Jurkat, Clone E6-1 (cell line): ENCODE data around the gene WEE2. TPM values are rescaled to one million over a fixed set of nuclear protein-coding genes. Genes with fewer than 3 reads are reported as not detected.
A peak's percentile ranks its signal among the peaks of the same experiment; 100 is the strongest.

Experiments
- DNase-seq: peaks from one replicate; pipeline ENCODE4 v3.0.0-alpha.2; 2011; ENCODE audit warnings: low read depth, low spot score
- H3K4me3 ChIP-seq: 2 replicates; pipeline ENCODE4 v1.5.1; 2011; ENCODE audit warnings: mild to moderate bottlenecking, low read length, control low read depth, moderate library complexity
- polyA plus RNA-seq: library from polyadenylated mRNA; unstranded; fragments of >200 nt; gene quantifications from one replicate; pipeline ENCODE4 v1.2.1, GENCODE V29; 2012; ENCODE audit warnings: missing spikeins; ENCODE audit not compliant: insufficient read length, insufficient read depth

WEE2 gene
- polyA plus RNA-seq = not detected

DNA sequence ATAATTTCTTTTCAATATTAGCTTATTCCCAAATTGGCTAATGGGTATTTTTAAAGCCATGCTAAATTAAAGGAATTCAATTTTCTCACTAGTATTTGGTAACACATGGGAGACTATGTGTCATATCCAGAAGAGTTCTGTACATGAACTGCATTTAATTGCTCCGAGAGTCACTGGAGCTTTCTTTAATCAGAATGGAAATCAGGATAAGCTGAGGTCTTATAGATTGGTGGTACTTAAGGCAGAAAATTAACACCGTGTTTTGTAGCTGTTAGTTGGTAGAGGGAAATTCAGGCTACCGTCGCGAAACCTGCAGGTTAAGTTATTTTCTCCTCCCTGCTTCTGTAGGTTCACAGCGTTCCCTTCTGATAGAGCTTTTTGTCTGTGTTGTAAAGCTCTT, at the start of gene WEE2:
WEE2 (plus strand) TSS at position 3 of the 400 bp plus-strand sequence. CDS start 406 bp downstream, outside the sequence.
- no peak for DNase-seq
- H3K4me3 ChIP-seq = no peak within 1 kb of the TSS

DNA sequence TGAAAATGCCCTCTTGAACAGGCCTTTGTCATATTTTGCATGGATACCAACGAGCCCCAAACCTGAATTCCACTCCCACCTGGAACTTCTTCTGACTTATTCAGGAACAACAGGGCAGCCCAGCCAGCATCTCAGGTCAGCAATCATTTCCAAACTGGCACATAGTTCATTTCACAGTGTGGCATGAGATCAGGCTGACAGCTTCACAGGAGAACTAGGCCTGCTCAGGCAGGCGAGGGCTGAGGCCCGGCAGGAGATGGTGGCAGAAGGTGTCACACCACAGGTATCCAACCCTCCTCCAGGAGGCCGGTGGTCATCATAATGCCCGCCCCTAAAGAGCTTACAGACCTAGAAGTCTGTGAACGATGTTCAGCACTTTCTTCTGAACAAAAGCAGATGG, 48.7 kb upstream of the WEE2 start:
- DNase-seq = no peak
- no peak overlapping the region for H3K4me3 ChIP-seq

- DNase-seq = no peak
- no peak overlapping the region for H3K4me3 ChIP-seq
Measured at GRCh38 chr7:141660259-141660658, 47.9 kb upstream of the WEE2 start.

- peak; percentile 14 for DNase-seq
- no peak overlapping the region for H3K4me3 ChIP-seq
Measured at GRCh38 chr7:141663081-141663849, 44.9 kb upstream of the WEE2 start.

DNA sequence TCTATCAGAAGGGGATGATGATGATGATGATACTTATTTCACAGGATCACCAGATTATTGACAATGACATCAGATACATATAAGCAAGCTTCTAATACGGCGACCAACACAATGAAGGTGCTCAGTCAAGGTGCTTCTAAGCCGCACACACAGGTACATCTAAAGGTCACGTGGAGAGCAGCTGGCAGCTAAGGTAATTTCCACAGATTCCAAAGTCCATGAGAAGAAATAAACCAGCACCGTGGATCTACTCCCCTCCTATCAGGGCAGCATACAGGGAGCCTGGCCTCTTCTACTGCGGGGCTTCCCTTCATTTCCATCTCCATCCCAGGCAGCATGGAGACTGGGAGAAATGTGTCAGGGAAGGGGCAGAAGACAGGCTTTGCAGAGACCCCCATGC, 43.7 kb upstream of the WEE2 start:
- no peak overlapping the region for H3K4me3 ChIP-seq
- DNase-seq = no peak

DNA sequence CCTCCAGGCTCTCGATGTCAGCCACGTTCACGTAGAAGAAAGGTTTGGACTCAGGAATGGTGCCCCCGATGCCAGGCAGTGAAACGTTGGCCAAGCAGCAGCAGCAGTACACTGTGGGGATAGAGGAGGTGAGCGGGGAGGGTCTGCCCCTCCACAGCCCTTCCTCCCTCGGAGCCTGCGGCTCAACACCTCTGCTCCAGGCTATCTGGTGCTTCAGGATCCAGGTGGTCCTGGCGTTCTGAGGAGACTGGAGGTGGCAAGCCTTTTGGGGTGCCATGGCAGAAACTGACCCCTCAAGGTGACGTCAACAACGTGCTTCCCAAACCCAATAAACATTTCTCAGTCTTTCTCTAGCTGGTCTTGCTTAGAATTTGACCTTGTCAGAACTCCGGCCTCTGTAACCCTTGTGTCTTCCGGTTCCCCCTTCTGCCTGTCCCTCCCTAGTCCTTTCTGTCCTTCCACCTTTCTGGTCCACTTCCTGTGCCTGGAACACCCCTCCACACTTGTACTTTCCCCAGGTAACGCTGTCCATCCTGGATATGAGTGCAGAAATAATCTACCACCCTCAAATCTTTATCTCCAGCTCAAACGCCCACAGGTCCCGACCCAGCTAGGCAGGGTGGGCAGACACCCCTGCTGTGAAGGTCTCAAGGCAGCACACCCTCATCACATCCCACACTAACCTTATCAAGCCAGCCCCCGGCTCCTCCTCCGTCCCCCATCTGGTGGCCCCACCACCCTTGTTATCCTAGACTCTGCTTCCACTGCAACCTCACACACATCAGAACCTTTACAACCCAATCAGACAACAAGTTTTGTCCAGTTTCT, 42.7 kb upstream of the WEE2 start:
- H3K4me3 ChIP-seq = no peak overlapping the region
- no peak for DNase-seq

GRCh38 chr7:141666071-141666470, 42.1 kb upstream of the WEE2 start:
- DNase-seq = no peak
- H3K4me3 ChIP-seq = no peak overlapping the region

GRCh38 chr7:141668853-141669252, 39.3 kb upstream of the WEE2 start:
- no peak for DNase-seq
- no peak overlapping the region for H3K4me3 ChIP-seq

- DNase-seq = no peak
- no peak overlapping the region for H3K4me3 ChIP-seq
Measured at GRCh38 chr7:141671705-141672496, 36.3 kb upstream of the WEE2 start.

- no peak for DNase-seq
- H3K4me3 ChIP-seq = no peak overlapping the region
Measured at GRCh38 chr7:141673346-141673745, 34.8 kb upstream of the WEE2 start.

- no peak for DNase-seq
Measured at GRCh38 chr7:141674171-141674671, 33.9 kb upstream of the WEE2 start.

GRCh38 chr7:141674702-141675101, 33.5 kb upstream of the WEE2 start:
- H3K4me3 ChIP-seq = no peak overlapping the region
- DNase-seq = no peak

More at GRCh38 chr7:141674171-141674671, 33.9 kb upstream of the WEE2 start:
- H3K4me3 ChIP-seq = no peak overlapping the region

- no peak for DNase-seq
Measured at GRCh38 chr7:141675436-141676215, 32.5 kb upstream of the WEE2 start.

GRCh38 chr7:141676618-141677017, 31.5 kb upstream of the WEE2 start:
- no peak overlapping the region for H3K4me3 ChIP-seq

More at GRCh38 chr7:141675436-141676215, 32.5 kb upstream of the WEE2 start:
- H3K4me3 ChIP-seq = no peak overlapping the region

DNA sequence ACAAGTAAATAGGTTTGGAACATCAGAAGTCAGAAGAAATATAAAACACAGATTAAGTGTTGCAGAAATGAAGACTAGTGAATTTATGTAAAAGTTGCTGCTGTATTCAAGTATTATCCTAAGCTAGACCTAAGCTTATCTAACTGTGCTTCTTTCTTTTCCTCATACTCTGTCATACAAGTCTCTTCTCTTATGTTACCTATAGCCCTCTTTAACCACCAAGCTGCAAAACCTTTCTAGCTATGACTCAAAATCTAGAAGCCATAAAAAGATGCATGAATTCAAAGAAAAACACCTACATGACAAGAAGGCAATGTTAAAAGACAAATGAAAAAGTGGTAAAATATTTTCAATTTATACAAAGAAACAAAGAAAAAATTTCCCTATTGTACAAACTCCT, 29.1 kb upstream of the WEE2 start:
- H3K4me3 ChIP-seq = no peak overlapping the region
- DNase-seq = no peak

More at GRCh38 chr7:141676618-141677017, 31.5 kb upstream of the WEE2 start:
- no peak for DNase-seq

- H3K4me3 ChIP-seq = no peak overlapping the region
- DNase-seq = no peak
Measured at GRCh38 chr7:141685285-141686023, 22.7 kb upstream of the WEE2 start.

- DNase-seq = no peak
- H3K4me3 ChIP-seq = no peak overlapping the region
Measured at GRCh38 chr7:141686074-141686473, 22.1 kb upstream of the WEE2 start.

GRCh38 chr7:141686670-141687069, 21.5 kb upstream of the WEE2 start:
- H3K4me3 ChIP-seq = no peak overlapping the region
- DNase-seq = no peak
